GM18873 (cell line): Measurements from ENCODE around the gene ULK3.
A peak's percentile ranks its signal among the peaks of the same experiment; 100 is the strongest.

Experiments
- ATAC-seq: cut with Tn5 transposase; IDR thresholded peaks from one replicate; pipeline ENCODE4 v1.9.1; 2021; ENCODE audit warnings: mild to moderate bottlenecking, moderate library complexity, moderate number of reproducible peaks; ENCODE audit not compliant: unreplicated experiment, low FRiP score

The ULK3 gene

GRCh38 chr15:74869372-74869725 is 26.4 kb upstream of the ULK3 start:
- no peak for ATAC-seq

- no peak for ATAC-seq
Observed at GRCh38 chr15:74868059-74868458, 25.1 kb upstream of the ULK3 start.

GRCh38 chr15:74867466-74868038 is 24.6 kb upstream of the ULK3 start:
- ATAC-seq: no peak

DNA sequence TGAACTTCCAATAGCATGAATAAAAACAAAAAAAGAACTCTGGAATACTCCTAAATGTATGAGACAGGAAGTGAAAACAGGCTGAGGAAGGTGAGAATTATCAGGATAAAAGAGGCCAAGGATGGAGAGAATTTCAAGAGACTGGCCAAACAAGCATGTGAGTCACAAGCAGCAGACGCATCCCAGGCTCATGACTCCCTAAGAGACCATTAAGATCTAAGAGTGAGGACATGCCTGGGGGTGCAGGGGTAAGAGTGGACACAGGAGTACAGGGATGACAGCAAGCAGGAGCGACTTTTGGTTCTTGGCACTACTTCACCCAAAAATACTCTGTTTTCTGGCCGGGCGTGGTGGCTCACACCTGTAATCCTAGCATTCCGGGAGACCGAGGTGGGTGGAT is 23.1 kb upstream of the ULK3 start:
- ATAC-seq: no peak

DNA sequence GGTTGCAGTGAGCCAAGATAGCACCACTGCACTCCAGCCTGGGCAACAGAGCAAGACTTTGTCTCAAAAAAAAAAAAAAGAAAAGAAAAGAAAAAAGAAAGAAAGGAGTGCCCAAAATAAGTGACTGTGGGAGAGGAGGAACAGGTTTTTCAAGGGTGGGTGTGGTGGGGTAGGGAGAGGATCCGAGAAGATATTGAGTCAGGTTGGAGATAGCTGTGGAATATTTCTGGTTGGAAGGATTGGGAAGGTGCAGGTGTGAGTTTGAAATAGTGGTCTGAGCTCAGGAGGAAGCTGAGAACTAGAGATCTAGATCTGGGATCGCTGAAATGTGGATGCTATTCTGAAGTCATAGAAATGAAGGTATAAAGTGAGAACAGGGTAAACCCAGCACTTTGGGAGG is 22.4 kb upstream of the ULK3 start:
- ATAC-seq: no peak

GRCh38 chr15:74864296-74864695 is 21.3 kb upstream of the ULK3 start:
- no peak for ATAC-seq

- ATAC-seq: no peak
Observed at GRCh38 chr15:74863239-74864056, 20.5 kb upstream of the ULK3 start.

GRCh38 chr15:74858369-74858740 is 15.4 kb upstream of the ULK3 start:
- no peak for ATAC-seq

DNA sequence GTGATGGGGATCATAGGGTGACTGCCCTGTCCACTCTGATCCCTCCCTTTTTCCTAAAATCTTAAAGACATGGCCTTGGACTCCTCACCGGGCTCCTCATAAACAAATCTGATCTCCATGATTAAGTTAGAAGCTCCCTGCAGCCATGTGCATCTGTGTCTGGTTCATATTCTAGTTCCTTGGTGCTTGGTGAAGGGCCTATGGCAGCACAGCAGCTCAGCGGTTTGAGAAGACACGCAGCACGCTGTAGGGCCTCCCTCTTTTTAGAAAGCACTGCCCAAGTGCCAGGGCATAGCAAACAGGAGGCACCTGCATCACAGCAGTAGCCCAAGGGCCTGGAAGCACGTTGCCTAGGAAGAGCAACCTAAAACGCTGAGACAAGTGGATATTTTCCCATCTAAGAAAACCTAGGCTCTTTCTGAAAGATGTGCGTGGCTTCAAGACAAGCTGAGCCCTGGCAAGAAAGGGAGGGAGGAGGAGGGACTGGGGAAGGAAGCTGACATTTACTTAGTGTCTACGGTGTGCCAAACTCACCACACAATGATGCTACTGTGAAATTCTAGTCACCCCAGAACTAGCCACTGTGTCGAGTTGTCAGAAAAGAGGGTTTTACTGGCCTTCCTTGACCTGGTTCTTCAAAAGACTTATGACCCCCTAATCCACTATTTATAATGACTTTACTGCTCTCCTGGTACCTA is 14.9 kb upstream of the ULK3 start:
- peak; percentile 20 for ATAC-seq

DNA sequence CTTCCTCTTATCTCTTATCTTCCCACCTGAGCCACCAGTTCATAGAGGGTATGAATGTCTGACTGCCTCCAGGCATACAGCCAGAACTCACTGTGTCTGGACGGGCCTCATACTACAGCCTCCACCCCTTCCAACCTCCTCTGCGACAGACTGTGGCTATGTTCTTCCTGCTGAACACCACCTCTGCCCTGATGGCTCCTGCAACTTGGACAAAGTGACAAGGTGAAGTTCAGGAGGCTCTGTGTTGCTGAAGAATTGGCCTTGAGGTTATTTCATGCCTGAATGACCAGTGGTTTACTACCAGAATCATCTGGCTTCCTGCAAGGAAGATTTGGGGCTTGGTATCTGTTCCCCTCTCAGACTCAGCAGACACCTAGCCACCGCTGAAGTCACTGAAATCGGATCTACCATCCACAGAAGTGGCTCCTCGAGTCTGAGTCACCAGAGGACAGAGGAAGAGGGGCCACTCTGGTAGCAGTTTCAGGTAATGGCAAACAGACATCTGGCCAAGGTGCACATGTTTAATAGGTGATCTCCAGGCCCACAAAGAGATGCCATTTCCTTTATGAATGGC is 14.2 kb upstream of the ULK3 start:
- peak; percentile 54 for ATAC-seq

- ATAC-seq: no peak
Observed at GRCh38 chr15:74856537-74856936, 13.6 kb upstream of the ULK3 start.

DNA sequence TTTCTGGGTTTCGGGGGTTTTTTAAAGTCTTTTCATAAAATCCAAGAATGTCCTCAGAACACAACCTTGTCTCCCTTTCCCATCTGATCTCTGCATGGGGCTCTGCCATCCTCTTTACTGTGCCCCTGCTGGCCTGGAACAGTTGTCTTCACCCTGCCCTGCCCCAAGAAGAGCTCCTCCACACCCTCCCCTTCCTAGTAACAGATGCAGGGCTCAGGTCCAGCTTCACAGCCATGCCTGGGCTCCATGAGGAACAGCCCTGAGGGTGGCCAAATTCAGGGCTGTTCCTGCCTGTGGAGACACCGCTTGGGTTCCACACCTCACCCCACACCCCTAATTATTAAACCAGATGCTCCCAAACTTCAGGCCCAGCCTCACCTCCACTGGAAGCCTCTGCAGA is 12.9 kb upstream of the ULK3 start:
- ATAC-seq: no peak

DNA sequence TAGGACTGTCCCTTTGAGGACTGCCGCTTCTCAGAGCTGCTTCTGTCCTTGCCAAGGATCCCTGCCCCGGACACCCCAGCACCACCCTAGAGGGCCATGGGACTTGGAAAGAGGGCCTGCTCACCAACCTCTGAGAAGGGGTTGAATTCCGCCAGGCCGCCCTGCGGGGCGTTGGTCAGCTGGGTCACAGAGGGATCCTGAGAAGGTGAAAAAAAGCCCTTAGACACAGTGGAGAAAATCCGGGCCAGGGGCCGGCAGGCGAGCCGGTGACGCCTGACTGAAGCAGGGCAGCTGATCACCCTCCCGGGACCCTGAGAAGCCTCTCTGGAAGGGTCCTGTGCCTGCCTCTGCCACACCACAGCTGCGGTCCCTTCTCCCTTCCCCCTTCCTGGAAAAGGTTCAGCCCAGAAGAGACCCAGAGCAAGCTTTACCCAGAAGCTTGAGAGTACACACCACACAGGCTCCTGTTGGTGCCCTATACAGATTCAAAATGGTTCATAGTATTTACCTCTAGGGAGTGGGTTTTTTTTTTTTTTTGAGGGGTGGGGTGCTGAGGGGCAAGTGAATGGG is 11.6 kb upstream of the ULK3 start:
- ATAC-seq: no peak

- no peak for ATAC-seq
Observed at GRCh38 chr15:74851960-74852359, 9.0 kb upstream of the ULK3 start.

DNA sequence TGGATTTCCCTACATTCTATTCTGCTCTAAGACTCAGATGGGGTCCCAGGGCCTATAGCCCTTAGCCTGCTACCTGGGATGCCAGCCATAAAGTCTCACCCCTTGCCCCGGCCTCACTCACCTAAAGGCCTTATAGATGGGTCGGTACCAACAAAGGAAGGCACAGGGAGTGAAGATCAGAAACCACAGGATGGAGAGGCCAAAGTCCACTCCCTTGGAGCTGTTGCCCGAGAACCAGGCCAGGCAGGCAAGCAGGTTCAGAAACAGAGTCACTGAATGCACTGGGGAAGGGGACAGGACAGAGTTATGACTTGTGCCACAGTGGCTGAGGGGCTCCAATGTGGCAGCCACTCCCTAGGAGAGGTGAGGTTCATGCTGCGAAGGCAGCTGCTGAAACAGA is 7.4 kb upstream of the ULK3 start:
- no peak for ATAC-seq

- no peak for ATAC-seq
Observed at GRCh38 chr15:74847432-74847831, 4.5 kb upstream of the ULK3 start.

DNA sequence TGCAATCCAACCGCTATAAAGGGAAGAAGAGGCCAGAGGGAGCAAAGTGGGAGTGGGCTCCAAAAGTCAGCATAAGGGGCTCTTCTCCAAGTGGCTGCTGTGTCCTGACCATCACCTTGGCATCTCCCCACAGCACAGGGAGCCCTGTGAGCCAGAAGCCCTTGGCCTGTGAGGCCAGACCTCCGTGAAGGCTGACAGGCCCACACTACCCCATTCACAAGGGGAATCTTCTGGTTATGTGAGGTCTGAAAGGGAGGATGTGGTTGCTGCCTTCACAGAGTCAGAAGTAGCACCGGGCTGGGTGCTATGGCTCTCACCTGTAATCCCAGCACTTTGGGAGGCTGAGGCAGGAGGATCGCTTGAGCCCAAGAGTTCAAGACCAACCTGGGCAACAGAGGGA is 2.6 kb upstream of the ULK3 start:
- ATAC-seq: no peak

DNA sequence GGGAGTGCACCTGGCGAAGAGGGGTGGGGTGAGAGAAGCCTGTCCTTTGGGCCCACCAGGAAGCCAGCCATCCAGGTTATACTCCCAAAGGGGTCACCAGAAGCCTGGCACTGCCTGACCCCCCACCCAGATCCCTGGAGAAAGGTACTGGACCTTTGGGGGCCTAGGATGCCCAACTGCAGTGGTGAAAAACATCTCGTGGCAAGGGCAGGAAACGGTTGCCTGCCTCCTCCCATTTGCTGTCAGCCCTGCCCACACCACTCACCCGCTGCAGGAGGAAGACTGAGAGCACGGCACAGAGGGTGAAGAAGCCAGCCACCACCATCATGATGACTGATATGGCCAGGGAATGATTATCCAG is 2.2 kb upstream of the ULK3 start:
- no peak for ATAC-seq

DNA sequence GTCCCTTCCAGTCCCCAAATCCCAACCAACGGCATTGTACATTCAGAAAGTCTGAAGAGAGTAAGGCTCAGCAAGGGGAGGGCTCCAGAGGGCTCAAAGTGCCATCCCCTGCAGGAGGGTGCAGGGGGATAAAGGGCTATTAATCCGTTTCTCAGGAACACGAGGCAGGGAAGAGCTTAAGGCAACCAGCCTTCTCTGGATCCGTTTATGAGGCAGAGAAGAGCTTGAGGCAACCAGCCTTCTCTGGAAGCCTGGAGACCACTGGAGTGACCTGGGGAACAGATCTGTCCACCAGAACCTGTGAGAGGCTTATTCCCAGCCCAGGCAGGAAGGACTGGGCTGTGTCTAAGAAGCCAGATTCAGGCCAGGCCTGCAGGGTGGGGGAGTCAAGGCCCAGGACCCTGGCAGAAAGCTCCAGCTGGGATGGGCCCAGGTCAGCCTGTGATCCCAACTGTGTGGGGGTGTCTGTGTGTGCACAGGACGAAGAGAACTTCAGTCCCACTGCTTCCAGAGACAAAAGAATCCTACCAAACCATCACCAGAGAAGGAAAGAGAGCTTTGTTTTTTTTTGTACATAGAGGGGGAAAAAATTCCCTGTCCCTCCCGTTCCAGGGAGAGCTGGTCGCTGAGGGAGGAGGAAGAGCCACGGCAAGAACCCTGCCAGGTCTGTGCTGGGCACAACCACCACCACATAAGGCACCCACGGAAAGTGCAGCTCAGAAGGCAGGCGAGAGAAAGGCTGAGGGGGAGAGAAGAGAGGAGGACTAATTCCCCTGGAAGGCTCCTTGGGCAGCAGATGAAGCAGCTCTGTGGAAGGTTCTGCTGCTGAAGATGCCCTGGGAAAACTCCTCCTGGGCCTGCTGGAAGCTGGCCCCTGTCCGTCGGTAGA is 1.6 kb upstream of the ULK3 start:
- no peak for ATAC-seq

GRCh38 chr15:74843891-74844299 is 939 bp upstream of the ULK3 start:
- no peak for ATAC-seq
